Fibroblast of villous mesenchyme (primary cell): Measurements from ENCODE around the gene DSP. TPM values are rescaled to one million over a fixed set of nuclear protein-coding genes. Genes with fewer than 3 reads are reported as not detected.

ENCODE experiments used
- DNase-seq: peaks from one replicate; pipeline ENCODE4 v3.0.0-alpha.2; 2010; ENCODE audit warnings: low read depth
- H3K4me3 ChIP-seq: 2 replicates; pipeline ENCODE4 v1.5.1; 2011; ENCODE audit warnings: low read depth, mild to moderate bottlenecking, low read length
- total RNA-seq: library from RNA; depleted of rRNA; stranded (reverse); fragments of >200 nt; gene quantifications from 2 replicates; pipeline ENCODE4 v1.2.3, GENCODE V29; 2012
- TF ChIP-seq, protein P1 (sequence below): IDR thresholded peaks from 2 replicates; pipeline ENCODE4 v1.5.1; 2012; ENCODE audit warnings: low read depth, mild to moderate bottlenecking, low read length; ENCODE audit not compliant: insufficient read depth

Gene DSP
- total RNA-seq, 1 donor, result 28.1 TPM

DNA sequence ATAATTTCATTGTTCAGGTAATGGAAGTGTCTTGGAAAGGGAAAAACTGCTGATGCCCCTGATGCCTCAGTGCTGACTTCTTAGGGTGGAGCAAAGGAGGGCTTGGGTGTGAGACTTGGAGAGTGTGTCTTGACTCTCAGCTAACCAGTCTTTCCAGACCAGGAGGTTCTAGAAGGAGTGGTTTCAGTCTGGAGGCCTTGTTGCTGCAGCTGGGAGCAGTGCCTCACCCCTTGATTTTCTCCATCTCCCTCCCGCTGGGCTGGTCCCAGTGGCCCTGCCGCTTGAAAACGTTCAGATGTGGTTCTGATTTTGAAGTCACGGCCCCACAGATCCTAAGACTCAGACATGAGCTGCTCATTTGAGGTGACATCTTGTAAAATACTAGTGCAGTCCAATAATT is 5.4 kb downstream of the DSP start:
- TF ChIP-seq, protein P1, sequence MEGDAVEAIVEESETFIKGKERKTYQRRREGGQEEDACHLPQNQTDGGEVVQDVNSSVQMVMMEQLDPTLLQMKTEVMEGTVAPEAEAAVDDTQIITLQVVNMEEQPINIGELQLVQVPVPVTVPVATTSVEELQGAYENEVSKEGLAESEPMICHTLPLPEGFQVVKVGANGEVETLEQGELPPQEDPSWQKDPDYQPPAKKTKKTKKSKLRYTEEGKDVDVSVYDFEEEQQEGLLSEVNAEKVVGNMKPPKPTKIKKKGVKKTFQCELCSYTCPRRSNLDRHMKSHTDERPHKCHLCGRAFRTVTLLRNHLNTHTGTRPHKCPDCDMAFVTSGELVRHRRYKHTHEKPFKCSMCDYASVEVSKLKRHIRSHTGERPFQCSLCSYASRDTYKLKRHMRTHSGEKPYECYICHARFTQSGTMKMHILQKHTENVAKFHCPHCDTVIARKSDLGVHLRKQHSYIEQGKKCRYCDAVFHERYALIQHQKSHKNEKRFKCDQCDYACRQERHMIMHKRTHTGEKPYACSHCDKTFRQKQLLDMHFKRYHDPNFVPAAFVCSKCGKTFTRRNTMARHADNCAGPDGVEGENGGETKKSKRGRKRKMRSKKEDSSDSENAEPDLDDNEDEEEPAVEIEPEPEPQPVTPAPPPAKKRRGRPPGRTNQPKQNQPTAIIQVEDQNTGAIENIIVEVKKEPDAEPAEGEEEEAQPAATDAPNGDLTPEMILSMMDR, result no peak
- DNase-seq, result no peak
- H3K4me3 ChIP-seq, result no peak overlapping the region

DNA sequence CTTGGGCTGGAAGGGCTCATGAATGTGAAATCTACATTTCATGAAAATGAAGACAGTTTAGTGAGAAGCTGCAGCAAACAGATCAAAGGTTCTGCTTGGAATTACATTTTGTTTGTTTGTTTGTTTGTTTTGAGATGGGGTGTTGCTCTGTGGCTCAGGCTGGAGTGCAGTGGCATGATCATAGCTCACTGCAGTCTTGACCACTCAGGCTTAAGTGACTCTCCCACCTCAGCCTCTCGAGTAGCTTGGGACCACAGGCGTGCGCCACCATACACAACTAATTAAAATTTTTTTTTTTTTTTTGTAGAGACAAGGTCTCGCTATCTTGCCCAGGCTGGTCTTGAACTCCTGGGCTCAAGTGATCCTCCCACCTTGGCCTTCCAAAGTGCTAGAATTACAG is 5.8 kb downstream of the DSP start:
- TF ChIP-seq, protein P1, result no peak
- no peak overlapping the region for H3K4me3 ChIP-seq
- DNase-seq, result no peak

DNA sequence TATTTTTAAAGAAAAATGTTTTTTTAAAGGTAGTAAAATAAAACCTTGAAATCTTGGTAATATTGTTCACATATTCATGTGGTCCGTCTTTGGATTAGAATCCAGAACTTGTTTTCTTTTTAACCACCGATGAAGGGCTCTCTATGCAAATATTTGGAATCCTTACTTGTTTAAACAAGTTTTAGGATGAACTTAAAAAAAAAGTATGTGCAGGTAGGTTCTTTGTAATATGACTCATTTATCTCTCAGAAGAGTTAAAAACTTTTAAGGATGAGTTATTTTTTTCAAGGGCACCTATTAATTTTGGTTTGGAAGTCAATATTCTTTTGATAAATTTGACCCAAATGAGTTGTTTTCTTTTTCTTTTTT is 8.9 kb downstream of the DSP start:
- DNase-seq, result no peak

DNA sequence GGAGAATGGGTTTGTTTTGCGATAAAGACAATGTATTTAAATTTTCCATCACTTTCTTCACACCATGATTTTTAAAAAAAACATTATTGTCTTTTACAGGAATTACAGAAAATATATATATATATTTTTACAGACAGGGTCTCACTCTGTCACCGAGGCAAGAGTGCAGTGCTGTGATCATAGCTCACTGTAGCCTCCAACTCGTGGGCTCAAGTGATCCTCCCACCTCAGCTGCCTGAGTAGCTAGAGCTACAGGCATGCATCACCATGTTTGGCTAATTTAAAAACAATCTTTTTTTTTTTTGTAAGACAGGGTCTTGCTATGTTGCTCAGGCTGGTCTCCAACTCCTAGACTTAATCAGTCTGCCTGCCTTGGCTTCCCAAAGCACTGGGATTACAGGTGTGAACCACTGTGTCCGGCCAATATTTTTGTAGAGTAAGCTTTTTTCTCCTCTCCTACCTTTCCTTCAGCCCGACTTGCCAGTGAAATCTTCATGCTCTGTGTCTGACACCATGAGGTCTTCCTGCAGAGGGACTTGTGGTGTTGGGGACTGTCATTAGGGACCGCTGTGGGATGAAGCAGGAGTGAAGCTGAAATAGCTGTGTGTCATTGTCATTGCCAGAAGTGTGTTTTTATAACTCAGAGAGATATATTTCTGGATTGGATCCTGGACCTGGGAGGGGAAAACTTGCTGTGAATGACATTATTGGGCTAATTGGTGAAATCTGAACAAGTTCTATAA is 13.2 kb downstream of the DSP start:
- no peak for DNase-seq
- TF ChIP-seq, protein P1, result no peak
- no peak overlapping the region for H3K4me3 ChIP-seq

More for the DNA sequence above, 8.9 kb downstream of the DSP start:
- H3K4me3 ChIP-seq, result no peak overlapping the region
- TF ChIP-seq, protein P1, result no peak

DNA sequence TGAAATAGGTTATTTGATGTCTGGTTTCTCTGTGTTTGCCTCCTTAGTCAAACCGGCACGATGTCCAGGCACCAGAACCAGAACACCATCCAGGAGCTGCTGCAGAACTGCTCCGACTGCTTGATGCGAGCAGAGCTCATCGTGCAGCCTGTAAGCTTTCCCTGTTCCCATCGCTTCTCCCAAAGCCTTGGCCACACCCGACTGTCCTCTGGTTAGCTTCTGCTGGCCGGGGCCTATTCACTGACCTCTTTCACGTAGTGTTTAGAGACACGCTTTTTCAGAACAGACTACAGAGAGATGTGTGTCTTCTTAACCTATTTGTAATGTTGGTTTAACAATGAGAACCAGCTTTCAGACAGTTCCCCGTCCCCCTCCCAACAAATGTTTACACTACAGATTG is 14.2 kb downstream of the DSP start:
- no peak overlapping the region for H3K4me3 ChIP-seq
- TF ChIP-seq, protein P1, result no peak
- DNase-seq, result no peak

DNA sequence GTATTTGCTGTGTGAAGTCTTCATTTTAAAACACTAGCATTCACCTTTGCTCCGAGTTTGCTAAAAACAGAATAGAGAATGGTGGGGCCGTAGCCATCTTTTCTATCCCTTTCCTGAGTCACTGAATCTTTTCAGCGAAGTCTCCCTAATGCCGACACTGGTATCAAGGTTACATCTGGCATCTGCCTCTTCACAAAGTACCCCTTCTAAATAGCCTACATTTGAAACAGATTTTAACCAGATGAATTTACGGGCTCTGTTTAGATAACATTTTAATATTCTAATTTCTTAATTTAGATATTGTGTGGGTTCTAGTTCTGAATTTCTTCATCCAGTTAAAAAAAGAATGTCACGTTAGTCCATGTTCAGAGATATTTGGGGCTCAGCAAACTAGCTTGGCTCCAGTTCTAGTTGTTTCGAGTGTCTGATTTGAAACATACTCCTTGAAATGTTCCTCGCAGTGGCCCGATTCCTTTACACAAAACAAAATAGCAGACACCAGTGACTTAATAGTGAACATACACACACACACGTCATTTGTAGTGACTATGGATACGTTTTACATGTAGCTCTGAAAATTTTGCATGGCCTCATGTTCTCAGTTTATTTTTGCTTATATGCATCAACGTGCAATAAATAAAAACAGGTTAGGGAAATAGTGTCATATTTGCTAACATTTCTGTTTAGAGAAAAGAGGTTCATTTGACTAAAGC is 15.1 kb downstream of the DSP start:
- no peak overlapping the region for H3K4me3 ChIP-seq
- TF ChIP-seq, protein P1, result no peak
- DNase-seq, result no peak
